G401 (cell line): ENCODE results near the gene NR2F6. TPM values are rescaled to one million over a fixed set of nuclear protein-coding genes. Genes with fewer than 3 reads are reported as not detected.
"Not testable (repeated sequence)": the region's sequence is repeated elsewhere in the genome, so short reads cannot be mapped to it uniquely, and the experiment has no call there.

ENCODE experiments used
- DNase-seq: peaks from one replicate; pipeline ENCODE4 v3.0.0-alpha.2; 2015; ENCODE audit warnings: low spot score
- in situ Hi-C: cut with HindIII; loops from 2 replicates; pipeline ENCODE4 v1.10.0; 2016; ENCODE audit warnings: low sequenced_read_pairs, mixed read lengths
- total RNA-seq: library from RNA; depleted of rRNA; stranded (reverse); fragments of >200 nt; shearing (Covaris generic); gene quantifications from 2 replicates; pipeline ENCODE4 v1.2.3, GENCODE V29; 2014; rRNA removed

Gene NR2F6
- total RNA-seq, 1 experiment from 2014 or later, result 232 TPM

- in situ Hi-C loops, result no loop called here
These were observed 51.1 kb downstream of the NR2F6 start for GRCh38 chr19:17194608-17195007.

GRCh38 chr19:17192751-17193150 is 53.0 kb downstream of the NR2F6 start:
- DNase-seq, result no peak
- in situ Hi-C loops, result no loop called here

More at GRCh38 chr19:17194608-17195007, 51.1 kb downstream of the NR2F6 start:
- no peak for DNase-seq

DNA sequence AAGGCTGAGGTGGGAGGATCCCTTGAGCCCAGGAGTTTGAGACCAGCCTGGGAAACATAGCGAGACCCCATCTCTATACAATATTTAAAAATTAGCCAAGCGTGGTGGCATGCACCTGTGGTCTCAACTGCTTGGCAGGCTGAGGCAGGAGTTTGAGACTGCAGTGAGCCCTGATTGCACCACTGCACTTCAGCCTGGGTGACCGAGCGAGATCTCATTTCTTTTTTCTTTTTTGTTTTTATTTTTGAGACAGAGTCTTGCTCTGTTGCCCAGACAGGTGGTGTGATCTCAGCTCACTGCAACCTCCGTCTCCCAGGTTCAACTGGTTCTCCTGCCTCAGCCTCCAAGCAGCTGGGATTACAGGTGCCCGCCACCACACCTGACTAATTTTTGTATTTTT is 54.0 kb downstream of the NR2F6 start:
- DNase-seq, in situ Hi-C loops: not testable (repeated sequence)

DNA sequence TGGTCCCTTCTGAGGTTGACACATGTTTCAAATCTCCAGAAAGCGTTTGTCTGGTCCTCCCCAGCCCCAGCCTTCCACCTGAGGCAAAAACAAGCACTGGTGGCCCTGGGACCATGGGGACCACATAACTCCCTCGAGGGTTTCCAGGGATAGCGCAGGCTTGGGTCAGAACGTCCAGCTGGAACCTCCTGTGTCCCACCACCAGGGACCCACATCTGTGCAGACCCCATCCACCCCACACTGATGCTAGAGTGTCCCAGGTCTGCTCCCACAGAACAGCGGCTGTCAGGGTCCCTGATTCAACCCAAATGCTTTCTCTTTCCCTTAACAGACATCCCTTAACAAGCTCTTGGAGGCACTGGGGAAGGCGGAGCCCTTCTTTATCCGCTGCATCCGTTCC is 60.1 kb downstream of the NR2F6 start:
- no peak for DNase-seq
- in situ Hi-C loops, result no loop called here

GRCh38 chr19:17184371-17184841 is 61.3 kb downstream of the NR2F6 start:
- in situ Hi-C loops, result no loop called here
- no peak for DNase-seq

GRCh38 chr19:17183858-17184321 is 61.8 kb downstream of the NR2F6 start:
- no peak for DNase-seq
- in situ Hi-C loops, result no loop called here

GRCh38 chr19:17183271-17183761 is 62.4 kb downstream of the NR2F6 start:
- DNase-seq, result no peak
- in situ Hi-C loops, result no loop called here

Other genes starting within 250 kb of the NR2F6 start
- 7.8 and 19.8 TPM in 2 replicates for gene CPAMD8, start 219.1 kb downstream of the NR2F6 start, total RNA-seq
- 8.9 and 16.1 TPM in 2 replicates for gene HAUS8, start 170.5 kb downstream of the NR2F6 start, total RNA-seq
- gene MYO9B, start 170.1 kb downstream of the NR2F6 start, total RNA-seq, result 22.0 and 24.4 TPM in 2 replicates
- gene USE1, start 30.6 kb downstream of the NR2F6 start, total RNA-seq, result 22.0 and 29.7 TPM in 2 replicates
- 14.8 and 21.7 TPM in 2 replicates for gene OCEL1, start 19.7 kb downstream of the NR2F6 start, total RNA-seq
- 0.41 and 4.9 TPM in 2 replicates for gene USHBP1, start 18.8 kb upstream of the NR2F6 start, total RNA-seq
- 166 and 237 TPM in 2 replicates for gene BABAM1, start 21.5 kb upstream of the NR2F6 start, total RNA-seq
- gene ANKLE1, start 36.0 kb upstream of the NR2F6 start, total RNA-seq, result 0.06 and 1.3 TPM in 2 replicates
- gene ABHD8, start 57.5 kb upstream of the NR2F6 start, total RNA-seq, result 57.6 and 60.6 TPM in 2 replicates
- 19.0 and 25.4 TPM in 2 replicates for gene MRPL34, start 60.0 kb upstream of the NR2F6 start, total RNA-seq
- 15.0 and 28.2 TPM in 2 replicates for gene DDA1, start 63.6 kb upstream of the NR2F6 start, total RNA-seq
- 3.1 and 4.3 TPM in 2 replicates for gene ANO8, start 88.9 kb upstream of the NR2F6 start, total RNA-seq
- gene GTPBP3, start 91.6 kb upstream of the NR2F6 start, total RNA-seq, result 35.0 and 41.1 TPM in 2 replicates
- gene PLVAP, start 131.4 kb upstream of the NR2F6 start, total RNA-seq, result not detected in 2 replicates
- gene CCDC194, start 148.3 kb upstream of the NR2F6 start, total RNA-seq, result 0.71 and 1.8 TPM in 2 replicates
- gene BST2, start 159.7 kb upstream of the NR2F6 start, total RNA-seq, result 174 and 187 TPM in 2 replicates
- 76.7 and 112 TPM in 2 replicates for gene MVB12A, start 174.1 kb upstream of the NR2F6 start, total RNA-seq
- 0.49 and 1.6 TPM in 2 replicates for gene TMEM221, start 202.7 kb upstream of the NR2F6 start, total RNA-seq
- not detected in 2 replicates for gene NXNL1, start 215.0 kb upstream of the NR2F6 start, total RNA-seq
- gene SLC27A1, start 224.6 kb upstream of the NR2F6 start, total RNA-seq, result 9.5 and 10.3 TPM in 2 replicates